ENCODE measurements around the gene GPR37L1. TPM values are rescaled to one million over a fixed set of nuclear protein-coding genes. Genes with fewer than 3 reads are reported as not detected.
A peak's percentile ranks its signal among the peaks of the same experiment; 100 is the strongest.

Gene GPR37L1
- total and polyA plus RNA-seq, 2 of the 4 experiments (the other 2 are of a cell fraction): 0.02 TPM; not detected in 1

DNA sequence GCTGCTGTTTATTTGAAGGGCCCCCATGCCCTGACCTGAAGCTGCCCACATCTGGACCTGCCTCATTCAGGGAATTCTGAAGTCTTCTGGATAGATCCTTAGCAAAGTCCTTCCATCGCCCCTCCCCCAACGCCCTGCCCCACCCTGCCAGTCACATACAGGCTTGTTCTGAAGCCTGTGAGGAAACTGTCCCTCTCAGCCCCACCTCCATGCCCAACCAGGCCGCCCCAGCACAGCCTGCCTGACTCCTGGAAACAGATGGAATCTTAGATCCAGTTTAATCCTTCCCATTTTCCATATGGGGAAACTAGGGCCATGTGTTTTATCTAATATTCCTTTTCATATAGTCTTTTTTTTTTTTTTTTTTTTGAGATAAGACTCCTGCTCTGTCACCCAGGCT lies 44.5 kb upstream of the GPR37L1 start:
- no peak for DNase-seq
- TF ChIP-seq, protein P1, sequence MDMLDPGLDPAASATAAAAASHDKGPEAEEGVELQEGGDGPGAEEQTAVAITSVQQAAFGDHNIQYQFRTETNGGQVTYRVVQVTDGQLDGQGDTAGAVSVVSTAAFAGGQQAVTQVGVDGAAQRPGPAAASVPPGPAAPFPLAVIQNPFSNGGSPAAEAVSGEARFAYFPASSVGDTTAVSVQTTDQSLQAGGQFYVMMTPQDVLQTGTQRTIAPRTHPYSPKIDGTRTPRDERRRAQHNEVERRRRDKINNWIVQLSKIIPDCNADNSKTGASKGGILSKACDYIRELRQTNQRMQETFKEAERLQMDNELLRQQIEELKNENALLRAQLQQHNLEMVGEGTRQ (IDR thresholded peaks at IDR 0.05; ENCODE audit: low read depth, low read length): no peak
- no peak for TF ChIP-seq MAZ (IDR thresholded peaks at IDR 0.05; ENCODE audit: borderline replicate concordance, low read depth, low read length)
- no peak for TF ChIP-seq SMC3 (IDR thresholded peaks at IDR 0.05; ENCODE audit: low read depth, low read length)
- no peak for TF ChIP-seq CHD1 (IDR thresholded peaks at IDR 0.05; ENCODE audit: low read depth, low read length)
- TF ChIP-seq, protein P2, sequence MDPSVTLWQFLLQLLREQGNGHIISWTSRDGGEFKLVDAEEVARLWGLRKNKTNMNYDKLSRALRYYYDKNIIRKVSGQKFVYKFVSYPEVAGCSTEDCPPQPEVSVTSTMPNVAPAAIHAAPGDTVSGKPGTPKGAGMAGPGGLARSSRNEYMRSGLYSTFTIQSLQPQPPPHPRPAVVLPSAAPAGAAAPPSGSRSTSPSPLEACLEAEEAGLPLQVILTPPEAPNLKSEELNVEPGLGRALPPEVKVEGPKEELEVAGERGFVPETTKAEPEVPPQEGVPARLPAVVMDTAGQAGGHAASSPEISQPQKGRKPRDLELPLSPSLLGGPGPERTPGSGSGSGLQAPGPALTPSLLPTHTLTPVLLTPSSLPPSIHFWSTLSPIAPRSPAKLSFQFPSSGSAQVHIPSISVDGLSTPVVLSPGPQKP (IDR thresholded peaks at IDR 0.05; ENCODE audit: borderline replicate concordance, low read depth, low read length): no peak
- TF ChIP-seq RAD21 (IDR thresholded peaks at IDR 0.05; ENCODE audit: low read length): no peak
- TF ChIP-seq NFE2L2 (IDR thresholded peaks at IDR 0.05; ENCODE audit: low read depth, low read length): no peak
- no peak for TF ChIP-seq POLR2A (IDR thresholded peaks at IDR 0.05; ENCODE audit: low read depth, low read length)
- no peak for TF ChIP-seq RCOR1 (IDR thresholded peaks at IDR 0.05; ENCODE audit: insufficient replicate concordance, low read length)
- no peak for TF ChIP-seq FOS (IDR thresholded peaks at IDR 0.05; ENCODE audit: low read depth, low read length)
- TF ChIP-seq MXI1 (IDR thresholded peaks at IDR 0.05; ENCODE audit: borderline replicate concordance, low read depth, low read length): no peak
- TF ChIP-seq CEBPB (IDR thresholded peaks at IDR 0.05; ENCODE audit: low read depth, low read length): no peak
- TF ChIP-seq, protein P3, sequence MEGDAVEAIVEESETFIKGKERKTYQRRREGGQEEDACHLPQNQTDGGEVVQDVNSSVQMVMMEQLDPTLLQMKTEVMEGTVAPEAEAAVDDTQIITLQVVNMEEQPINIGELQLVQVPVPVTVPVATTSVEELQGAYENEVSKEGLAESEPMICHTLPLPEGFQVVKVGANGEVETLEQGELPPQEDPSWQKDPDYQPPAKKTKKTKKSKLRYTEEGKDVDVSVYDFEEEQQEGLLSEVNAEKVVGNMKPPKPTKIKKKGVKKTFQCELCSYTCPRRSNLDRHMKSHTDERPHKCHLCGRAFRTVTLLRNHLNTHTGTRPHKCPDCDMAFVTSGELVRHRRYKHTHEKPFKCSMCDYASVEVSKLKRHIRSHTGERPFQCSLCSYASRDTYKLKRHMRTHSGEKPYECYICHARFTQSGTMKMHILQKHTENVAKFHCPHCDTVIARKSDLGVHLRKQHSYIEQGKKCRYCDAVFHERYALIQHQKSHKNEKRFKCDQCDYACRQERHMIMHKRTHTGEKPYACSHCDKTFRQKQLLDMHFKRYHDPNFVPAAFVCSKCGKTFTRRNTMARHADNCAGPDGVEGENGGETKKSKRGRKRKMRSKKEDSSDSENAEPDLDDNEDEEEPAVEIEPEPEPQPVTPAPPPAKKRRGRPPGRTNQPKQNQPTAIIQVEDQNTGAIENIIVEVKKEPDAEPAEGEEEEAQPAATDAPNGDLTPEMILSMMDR (conservative IDR thresholded peaks at IDR 0.05; ENCODE audit: low read depth, low read length): no peak
- TF ChIP-seq MAFK (IDR thresholded peaks at IDR 0.05; ENCODE audit: low read depth, low read length): no peak
- no peak for TF ChIP-seq BHLHE40 (IDR thresholded peaks at IDR 0.05; ENCODE audit: low read depth, low read length)
- TF ChIP-seq RFX5 (IDR thresholded peaks at IDR 0.05; ENCODE audit: low read depth, low read length): no peak
- ChIA-PET POLR2A (ENCODE audit: unreplicated experiment) (no interaction called here), CTCF (no interaction called here)
- in situ Hi-C loops (cut with MboI; ENCODE audit: low sequenced_read_pairs): no loop called here
- no peak overlapping the region for H3K9ac ChIP-seq (ENCODE audit: low read depth, low read length)
- H2AK9ac ChIP-seq (replicated peaks; ENCODE audit: low read depth, low read length, poor library complexity): no peak overlapping the region
- peak overlapping the region; percentile 16; the same call in 1 of the 2 replicates for H2AK5ac ChIP-seq (ENCODE audit: low read depth, low read length)
- no peak overlapping the region for H3K27ac ChIP-seq (ENCODE audit: insufficient read depth, low read length)
- H3K4me1 ChIP-seq (ENCODE audit: control insufficient read depth, insufficient read depth, low read length): peaks cover 8% of the 10 kb centered on the region
- no peaks in the 10 kb centered on the region for H4K20me1 ChIP-seq (ENCODE audit: insufficient read depth, low read length)
- no peak for ATAC-seq (ENCODE audit: low read depth)
- H3K14ac ChIP-seq (replicated peaks; ENCODE audit: low read depth, low read length): no peak overlapping the region
- H4K91ac ChIP-seq (ENCODE audit: insufficient read depth, low read depth, low read length): no peak overlapping the region
- no CpG with 5 or more reads among the region's 3 CpGs for WGBS, 2 experiments (ENCODE audit: extremely low coverage in 2 of 2, insufficient read length in 1 of 2)
- H2BK5ac ChIP-seq (ENCODE audit: low read depth, low read length, poor library complexity, severe bottlenecking): no peak overlapping the region
- peak overlapping the region; percentile 23; the same call in 1 of the 3 replicates for H2BK15ac ChIP-seq (ENCODE audit: low read depth, low read length)
- intact Hi-C loops (cut with micrococcal nuclease): no loop called here
- H3K9me3 ChIP-seq (ENCODE audit: control insufficient read depth, insufficient read depth, low read length): no peaks in the 10 kb centered on the region
- no peaks in the 10 kb centered on the region for H3K27me3 ChIP-seq (ENCODE audit: control insufficient read depth, insufficient read depth, low read length)
- H2BK20ac ChIP-seq (ENCODE audit: low read depth, low read length): no peak overlapping the region
- H2BK120ac ChIP-seq (ENCODE audit: low read depth, low read length): 0 out of 2 replicates have a peak overlapping the region, but pooled peaks have one; percentile 60
- H3K36me3 ChIP-seq (ENCODE audit: control insufficient read depth, insufficient read depth, low read length): no peaks in the 10 kb centered on the region
- H4K8ac ChIP-seq (ENCODE audit: low read depth in 2 of 2, low read length in 2 of 2): no peak overlapping the region
- no peak overlapping the region for H3K4me2 ChIP-seq (ENCODE audit: low read depth, low read length)
- no peak overlapping the region for H3K23ac ChIP-seq (ENCODE audit: low read depth, low read length)
- H3K56ac ChIP-seq (ENCODE audit: extremely low read depth, insufficient read depth, low read length): no peak overlapping the region
- no peaks in the 10 kb centered on the region for H3K79me1 ChIP-seq (ENCODE audit: low read depth in 1 of 2, low read length in 2 of 2)
- peaks cover 17% of the 10 kb centered on the region for H3K9me1 ChIP-seq (ENCODE audit: insufficient read depth, low read length)
- dilution Hi-C loops (cut with HindIII; ENCODE audit: low sequenced_read_pairs, unreplicated experiment): no loop called here
- no peak overlapping the region for H3K4ac ChIP-seq (ENCODE audit: low read depth, low read length)
- H3K18ac ChIP-seq (ENCODE audit: low read depth, low read length): no peak overlapping the region
- H3K4me3 ChIP-seq (ENCODE audit: insufficient read depth, low read depth, low read length): no peak overlapping the region
- no peak overlapping the region for H4K5ac ChIP-seq (ENCODE audit: low read depth, low read length)
- peak overlapping the region; percentile 43 for H2AFZ ChIP-seq (replicated peaks; ENCODE audit: low read length, poor library complexity)
- BruUV-seq (replicated peaks): no TSS peak

All from IMR-90 (cell line).